GM18861 (cell line): ENCODE data around the gene GALNT14.

Source experiments
- ATAC-seq: cut with Tn5 transposase; IDR thresholded peaks from one replicate; pipeline ENCODE4 v1.9.1; 2021; ENCODE audit not compliant: unreplicated experiment

GALNT14 gene

DNA sequence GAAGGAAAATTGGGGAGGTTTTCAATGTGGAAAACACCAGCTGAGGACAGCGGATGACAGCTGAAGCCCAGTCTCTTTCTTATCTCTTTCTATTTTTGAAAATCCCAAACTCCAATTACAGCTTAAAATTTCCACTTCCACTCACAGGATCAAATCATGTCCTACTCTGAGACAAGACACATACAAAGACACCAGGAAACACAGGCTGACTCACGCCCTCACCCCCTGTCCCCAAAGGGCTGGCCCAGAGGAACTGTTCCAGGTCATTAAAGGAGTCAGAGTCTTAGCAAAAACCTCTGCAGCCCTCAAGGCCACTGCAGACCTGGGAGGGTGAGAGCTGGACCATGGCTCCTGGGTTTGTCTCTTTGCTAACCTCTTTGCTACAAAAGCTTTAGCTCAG, 187.9 kb downstream of the GALNT14 start:
- no peak for ATAC-seq

DNA sequence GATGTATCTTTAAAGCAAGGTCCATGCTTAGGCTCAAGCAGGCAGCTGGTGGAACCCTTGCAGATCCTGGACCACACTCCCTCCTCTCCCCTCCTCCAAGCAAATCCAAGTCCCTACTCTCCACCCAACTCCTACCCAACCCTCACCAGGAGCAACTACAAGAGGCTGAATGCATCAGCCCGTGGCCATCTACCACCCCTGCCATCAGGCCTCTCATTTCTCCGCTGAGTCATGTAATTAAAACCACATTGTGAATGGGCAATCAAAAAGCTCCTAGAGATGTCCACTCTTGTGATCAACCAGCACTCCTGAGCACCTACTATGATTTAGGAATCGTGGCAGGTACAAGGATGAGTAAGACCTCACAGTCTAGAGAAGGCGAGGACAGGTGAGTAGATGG, 188.8 kb downstream of the GALNT14 start:
- no peak for ATAC-seq

DNA sequence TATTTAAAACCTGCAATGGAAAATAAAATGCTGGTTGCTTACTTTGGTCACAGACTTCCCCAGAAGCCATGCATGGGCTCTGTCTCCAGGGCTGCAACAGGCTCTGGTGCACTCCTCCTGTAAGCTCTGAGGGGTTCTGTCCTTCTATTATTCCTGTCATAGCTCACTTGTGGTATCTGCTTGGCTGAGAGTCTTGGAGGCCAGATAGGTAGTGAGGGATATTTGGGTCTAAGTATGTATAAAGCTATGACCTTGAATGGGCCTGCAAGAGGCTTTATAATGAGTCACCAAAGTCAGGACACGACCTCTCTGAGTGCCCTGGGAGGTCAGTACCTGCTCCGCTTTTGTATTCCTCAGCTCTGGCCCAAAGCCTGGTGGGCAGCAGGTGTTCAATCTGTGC, 189.4 kb downstream of the GALNT14 start:
- ATAC-seq: no peak

DNA sequence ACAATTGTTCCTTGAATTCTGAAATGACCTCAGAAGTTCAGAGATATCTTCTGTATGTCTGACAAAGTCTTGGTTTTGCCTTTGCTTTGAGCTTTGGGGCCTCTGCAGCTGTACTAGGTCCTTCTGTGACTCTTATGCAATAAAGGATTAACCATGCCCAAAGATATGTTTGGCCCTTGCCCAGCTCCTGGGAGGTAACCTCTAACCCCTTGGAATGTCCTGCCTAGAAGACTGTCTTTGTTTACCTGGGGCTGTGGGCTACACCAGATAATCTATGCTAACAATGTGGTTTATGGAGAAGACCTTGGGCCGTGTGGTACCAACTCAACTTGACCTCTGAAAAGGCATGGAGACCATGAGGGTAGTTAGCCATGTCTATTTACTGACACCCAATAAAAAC, 190.1 kb downstream of the GALNT14 start:
- no peak for ATAC-seq

DNA sequence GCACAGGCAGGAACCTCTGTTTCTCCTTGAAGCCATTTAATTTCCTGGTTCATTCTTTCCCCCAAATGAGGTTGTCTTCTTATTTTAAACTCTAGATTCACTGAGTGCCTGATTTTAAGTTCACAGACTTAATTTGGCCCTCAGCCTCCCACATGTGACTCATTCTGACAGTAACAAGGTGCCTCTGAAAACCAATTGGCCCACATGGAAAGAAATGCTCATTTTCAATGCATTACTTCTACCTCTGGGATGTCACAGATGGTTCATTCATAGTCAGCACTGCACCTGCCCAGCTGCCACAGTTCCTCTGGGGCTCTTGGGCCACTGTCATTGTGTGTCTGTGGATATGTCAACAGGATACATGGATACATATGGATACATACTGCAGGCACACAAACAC, 190.6 kb downstream of the GALNT14 start:
- ATAC-seq: no peak

DNA sequence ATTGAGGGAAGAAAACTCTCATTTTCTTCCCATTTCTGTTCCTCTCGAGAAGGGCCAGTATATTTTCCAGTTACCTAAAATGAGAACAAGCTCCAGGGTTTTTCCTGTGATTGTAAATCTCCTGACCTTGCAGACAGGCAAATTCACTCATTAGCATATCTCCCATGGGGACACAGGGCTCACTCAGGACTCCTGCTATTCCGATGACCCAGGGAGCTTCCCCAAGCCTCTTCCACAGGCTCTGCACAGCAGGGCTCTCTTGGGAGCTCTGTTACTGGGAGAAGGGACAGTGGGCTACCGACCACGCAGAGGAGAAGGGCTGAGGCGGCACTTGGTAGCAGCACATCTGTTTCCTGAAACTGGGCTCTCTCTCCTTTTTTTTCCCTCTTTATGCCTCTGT, 195.8 kb downstream of the GALNT14 start:
- no peak for ATAC-seq

DNA sequence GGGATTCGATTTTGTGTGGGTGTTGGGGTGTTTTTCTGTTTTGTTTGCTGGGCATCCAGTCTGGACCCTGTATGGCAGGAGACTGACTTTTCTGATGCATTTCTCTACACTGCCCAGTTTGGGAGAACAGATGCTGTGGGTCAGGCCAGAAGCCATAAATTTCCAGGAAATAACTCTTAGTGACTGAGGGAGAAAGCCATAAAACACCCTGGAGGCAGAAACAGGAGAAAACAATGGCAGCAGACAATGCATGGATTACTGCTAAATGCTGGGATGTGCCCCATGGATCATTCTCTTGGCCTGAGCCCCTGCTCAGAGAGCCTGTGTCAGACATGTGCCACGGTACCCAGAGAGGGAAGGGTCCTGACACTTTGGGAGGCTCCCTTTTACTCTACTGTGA, 197.4 kb downstream of the GALNT14 start:
- no peak for ATAC-seq

DNA sequence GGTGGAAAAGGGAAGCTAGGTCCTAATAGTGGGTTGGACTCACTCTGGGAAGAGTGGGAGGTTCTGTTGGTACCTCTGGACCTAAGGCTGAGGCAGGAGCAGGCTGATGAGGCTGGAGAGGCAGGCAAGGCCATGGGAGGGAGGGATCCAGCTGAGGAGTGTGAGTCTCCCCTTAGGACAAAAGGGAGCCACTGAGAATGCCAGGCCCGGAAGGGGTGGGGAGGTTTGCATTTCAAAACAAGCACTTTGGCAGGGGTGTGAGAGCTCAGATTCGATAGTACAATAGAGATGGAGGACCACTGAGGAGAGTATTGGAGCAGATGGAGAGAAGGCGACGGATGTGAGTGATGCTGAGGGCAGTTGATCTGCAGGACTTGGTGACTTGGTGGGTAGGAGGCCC, 198.9 kb downstream of the GALNT14 start:
- no peak for ATAC-seq

DNA sequence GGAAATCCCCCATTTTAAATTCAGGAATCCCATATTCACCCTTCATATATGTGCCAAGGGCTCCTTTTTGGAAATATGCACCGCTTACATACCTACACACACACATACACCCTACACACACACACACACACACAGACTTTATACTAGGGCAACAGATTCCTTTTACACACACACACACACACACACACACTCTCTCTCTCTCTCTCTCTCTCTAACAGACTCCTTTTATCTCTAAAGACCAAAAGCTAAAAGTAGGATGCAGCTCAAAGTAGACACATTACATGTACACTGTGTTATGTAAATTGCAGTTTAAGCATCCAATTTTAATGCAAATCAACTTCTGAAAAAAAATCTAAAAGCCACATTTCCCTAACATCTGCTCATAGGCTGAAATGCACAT, 200.0 kb downstream of the GALNT14 start:
- ATAC-seq: no peak

DNA sequence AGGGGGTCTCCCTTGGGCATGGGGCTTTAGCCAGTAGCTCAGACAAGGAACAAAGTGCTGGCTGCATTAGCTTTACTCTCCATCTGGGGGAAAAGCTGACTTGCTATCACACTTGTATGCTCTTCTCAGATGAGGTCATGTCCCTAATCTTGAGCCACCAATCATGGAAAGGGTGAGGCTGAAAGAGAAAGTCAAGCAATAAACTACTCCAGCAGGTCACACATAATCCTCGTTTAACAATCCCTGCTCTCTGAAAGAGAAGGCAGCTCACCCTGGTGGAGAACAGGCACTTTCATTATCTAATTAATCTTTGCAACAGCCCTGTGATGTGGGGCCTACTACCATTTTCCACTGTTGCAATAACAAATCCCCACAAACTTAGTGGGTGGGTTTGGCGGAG, 201.3 kb downstream of the GALNT14 start:
- no peak for ATAC-seq

DNA sequence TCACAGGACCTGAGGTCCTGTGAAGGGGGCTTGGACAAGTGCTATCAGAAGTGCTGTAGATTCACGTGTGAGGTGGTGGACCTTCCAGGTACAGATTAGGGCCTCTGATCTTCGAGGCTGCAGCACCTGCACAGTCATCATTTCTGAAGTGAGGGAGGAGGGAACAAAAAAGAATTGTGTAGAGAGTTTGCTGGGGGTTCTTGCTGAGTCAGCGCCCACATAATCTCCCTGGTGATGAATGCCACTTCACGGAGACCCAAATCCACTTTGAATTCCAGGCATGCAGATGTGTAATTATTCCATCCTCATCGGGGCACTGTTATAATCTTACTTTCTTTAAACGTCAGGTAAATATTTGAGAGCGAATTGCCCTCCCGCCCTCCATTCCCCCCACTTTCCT, 202.4 kb downstream of the GALNT14 start:
- ATAC-seq: no peak

DNA sequence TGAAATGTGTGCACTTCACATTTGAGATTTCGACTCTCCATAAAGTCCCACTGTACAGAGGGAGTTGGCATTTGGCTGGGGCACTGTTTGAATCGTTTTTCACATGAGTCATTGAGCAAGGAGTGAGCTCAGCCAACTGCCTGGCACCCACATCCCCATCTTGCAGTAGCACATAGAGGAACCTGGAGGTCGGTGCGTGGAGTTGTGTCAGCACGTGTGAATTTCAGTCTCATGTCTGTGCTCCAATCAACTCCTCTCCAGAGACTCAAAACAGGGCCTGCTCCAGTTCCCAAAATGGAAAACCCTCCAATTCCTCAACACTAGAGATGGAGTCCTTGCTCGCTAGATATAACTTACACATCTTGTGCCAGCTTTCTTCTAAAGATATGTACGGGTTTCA, 204.2 kb downstream of the GALNT14 start:
- no peak for ATAC-seq

DNA sequence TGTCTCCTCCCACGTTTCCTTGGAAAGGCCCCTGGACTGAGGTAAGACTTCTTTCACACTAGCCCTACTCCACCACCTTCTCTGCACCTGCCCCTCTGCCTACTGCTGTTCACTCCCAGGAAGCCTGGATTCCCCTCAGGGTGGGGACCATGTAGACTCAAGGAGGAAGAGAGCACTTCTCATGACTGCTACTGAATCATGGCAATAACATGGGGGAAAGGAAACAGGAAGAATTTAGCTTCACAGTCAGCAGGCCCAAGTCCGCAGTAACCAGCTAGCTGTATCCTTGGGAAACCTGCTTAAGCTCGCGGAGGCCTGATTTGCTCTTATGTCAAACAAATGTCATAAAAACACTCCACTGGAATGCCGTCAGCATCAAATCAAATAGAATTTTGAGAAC, 204.7 kb downstream of the GALNT14 start:
- ATAC-seq: no peak

DNA sequence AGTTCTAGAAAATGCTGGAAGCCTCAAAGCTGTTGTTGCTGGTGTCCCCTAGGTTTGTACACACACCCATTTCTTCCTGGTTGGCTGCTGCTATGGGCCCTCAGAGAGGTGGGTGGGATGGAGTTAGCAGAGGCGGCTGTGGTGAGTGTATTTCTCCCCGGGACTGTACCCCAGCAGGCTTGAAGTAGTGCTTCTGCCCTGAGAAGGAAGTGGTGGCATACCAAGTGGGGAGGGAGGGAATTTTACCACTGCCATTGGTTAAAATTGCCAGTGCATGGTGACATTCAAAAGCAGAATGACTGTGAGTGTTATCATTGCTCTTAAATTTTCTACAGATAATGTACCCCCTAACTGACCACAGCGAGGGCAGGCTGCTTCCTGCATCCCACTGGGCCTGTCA, 205.4 kb downstream of the GALNT14 start:
- ATAC-seq: no peak

DNA sequence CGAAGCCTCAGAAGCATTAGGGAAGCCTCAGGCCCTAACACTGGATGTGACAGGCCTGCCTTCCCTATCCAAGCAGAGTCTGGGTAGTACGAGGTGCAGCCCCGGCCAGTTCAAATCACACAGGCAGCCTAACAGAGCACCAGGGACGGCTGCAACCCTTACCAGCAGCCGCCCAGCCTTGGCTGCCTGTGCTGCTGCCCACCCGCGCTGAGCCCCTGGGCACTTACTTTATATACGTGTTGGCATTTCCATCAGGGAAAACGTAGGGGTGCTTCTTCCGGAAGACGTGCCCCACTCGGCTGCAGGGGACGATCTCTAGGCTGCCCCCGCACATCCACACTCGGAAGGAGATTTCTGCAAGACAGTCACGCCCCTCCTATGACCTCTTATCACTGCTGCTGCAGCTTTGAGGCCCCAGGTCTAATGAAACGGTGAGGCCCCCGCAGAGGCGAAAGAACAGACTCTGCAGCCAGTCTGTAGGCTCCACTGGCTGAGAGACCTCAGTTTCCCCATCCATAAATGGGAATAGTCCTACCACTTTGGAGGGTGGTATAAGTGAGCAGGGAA, 206.3 kb downstream of the GALNT14 start:
- no peak for ATAC-seq

DNA sequence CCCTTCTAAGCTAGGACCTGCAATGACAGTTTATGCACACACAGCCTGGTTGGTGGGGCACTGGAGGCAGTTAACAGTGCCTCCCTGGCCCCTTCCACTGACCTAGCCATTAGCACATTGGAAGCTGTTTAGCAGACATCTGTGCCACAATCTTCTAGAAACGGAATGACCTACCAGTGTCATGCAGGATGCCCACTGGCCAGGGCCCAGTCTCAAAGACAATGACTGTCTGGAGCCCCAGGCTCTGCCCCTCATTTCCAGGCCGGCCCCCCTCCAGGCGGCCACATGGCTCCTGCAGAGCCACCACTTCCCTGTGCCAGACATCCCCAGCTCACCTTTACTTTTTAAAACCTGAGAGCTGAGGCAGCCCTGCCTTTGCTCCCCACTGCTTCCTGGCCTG, 207.5 kb downstream of the GALNT14 start:
- ATAC-seq: no peak

DNA sequence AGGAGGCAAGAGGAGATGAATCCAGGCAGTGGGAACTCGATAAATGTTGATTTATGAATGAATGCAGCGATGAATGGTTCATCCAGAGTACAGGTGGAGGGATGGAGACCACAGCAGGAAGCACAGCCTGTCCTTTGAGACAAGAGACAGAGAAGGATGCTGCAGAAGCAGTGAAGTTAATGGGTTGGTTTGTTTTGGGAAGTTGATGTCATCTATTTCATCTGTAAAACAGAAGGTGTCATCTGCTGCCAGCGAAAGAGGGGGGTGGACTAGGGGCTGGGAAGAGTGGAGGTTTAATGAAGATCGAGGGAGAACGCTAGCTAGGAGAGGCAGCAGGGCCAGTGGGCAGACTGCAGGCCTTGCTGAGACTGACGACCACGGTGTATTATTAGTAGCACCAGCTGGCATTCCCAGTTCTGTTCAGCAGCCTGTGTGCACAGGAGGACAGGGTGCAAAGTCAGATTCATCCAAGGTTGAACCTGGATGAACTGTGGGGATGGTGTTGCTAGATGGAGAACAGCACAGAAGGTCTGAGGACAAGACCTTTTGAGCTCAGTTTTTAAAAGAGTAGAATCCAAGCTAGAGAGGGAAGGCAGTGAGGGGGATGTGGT, 210.7 kb downstream of the GALNT14 start:
- ATAC-seq: no peak

DNA sequence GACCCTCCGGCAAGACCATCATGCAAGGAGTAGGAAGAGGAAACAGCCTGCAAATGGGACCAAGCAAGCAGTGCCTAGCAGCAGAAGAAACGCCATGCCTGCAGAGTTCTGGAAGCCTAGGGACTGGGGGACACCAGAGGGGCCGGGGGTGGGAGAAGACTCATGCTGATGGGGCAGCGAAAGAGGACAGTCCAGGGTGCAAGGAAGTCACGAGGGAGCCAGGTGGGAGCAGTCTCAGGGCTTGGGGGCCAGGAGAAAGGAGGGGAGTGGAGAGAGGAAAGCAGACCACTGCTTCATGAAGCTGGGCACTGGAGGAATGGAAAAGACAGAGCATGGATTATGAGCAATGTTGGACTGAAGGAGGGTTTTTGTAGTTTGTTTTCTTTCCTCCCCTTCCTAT, 211.6 kb downstream of the GALNT14 start:
- no peak for ATAC-seq

DNA sequence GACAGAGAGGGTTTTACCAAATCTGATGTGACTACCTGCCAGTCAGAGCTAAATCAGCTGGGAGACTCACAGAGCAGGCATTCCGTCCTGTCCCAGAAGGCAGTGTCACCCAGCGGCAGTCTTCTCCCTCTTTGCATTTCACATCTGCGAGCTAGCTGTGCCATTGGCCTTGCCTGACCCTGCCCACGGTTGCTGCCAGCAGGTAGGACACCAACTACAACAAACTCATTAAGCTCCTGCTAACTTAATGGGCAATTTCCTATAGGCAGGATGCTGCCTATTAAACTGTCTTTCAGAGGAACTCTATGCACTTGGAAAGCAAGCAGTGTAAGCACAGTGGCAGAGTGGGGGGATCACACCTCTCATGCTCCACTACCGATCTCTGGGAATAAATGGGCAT, 214.6 kb downstream of the GALNT14 start:
- no peak for ATAC-seq

DNA sequence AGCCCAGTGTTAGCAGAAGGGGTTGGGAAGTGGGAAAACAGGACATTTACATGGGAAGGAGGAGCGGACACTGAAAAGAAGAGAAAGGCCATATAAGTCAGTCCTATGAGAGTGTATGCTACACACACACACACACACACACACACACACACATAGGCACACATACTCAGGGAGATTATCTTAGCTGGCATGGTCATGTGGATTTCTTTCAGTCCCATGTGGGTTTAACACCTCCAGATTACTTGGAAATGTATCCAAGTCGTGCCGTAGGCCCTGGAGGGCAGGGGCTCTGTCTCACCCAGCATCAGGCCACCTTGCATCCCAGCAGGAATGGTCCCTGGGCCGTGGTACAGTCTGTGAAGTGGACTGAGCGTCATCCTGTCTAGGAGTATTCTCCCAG, 217.7 kb downstream of the GALNT14 start:
- no peak for ATAC-seq

DNA sequence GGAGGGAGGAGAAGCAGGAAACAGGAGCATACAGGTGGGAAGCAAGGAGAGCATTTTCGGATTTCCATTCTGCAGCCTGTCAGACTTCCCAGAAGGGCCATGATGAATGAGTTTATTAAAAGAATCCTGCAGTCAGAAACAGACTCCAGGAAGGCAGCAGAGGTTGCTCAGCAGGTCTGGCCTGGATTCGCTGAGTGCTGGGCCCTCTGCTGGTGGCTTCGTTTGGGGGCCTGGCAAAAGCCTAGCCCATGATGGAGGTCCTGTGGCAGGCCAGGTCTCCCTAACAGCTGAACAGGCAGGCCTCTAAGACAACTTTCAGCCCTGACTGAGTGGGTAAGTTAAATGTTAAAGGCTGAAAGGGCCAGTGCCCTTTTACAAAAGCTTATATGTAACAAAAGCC, 222.8 kb downstream of the GALNT14 start:
- ATAC-seq: no peak

DNA sequence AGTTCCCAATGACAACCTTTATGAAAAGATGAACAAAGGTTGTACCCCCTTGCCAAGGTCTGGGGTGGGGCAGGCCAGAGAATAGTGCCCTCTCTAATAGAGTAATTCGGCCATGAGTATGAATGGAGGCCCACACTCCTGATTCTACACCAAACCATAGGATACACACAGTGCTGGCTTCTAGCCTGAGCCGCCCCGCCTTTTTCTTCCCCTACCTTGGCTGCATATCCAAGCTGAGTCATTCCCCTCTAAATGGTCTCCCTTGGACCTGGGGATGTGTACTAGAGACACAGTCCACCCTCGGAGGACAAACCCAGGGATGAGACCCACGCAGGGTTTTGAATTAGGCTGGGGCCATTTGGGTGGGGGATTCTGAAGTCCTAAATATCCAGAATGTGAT, 223.8 kb downstream of the GALNT14 start:
- ATAC-seq: no peak

DNA sequence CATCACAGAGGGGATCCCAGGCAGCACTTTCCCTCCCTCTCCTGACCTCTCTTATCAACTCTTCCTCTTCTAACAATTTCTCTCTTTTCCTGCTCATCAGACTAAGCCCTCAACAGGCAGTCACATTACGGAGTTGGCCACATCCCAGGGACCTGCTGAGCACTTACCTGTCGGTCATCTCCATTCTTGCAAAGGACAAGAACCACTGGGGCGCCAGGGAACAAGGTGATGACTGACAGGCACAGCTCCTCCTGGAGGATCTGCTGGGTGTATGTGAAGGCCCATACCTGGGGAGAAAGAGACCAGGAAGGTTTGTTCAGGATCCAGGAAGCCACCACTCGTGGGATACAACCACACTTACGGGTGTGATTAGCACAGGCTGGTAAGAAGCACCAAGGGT, 226.2 kb downstream of the GALNT14 start:
- ATAC-seq: no peak
